ENCODE data around the gene DDHD1.

DNA sequence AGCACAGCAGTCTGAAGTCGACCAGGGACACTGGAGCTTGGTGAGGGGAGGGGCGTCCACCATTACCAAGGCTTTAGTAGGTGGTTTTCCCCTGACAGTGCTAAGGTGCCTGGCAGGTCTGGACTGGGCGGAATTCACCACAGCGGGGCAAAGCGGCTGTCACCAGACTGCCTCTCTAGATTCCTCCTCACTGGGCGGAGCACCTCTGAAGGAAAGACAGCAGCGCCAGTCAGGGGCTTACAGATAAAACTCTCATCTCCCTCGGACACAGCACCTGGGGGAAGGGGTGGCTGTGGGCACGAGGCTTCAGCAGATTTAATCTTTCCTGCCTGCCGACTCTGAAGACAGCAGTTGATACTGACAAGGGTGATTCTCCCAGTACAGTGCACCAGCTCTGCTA is 39.1 kb downstream of the DDHD1 start:
- TF ChIP-seq POU2F2 (IDR thresholded peaks at IDR 0.05; ENCODE audit: low read depth, low read length) (no peak), POLR2AphosphoS5 (IDR thresholded peaks at IDR 0.05; ENCODE audit: low read depth, low read length) (no peak), POLR2A (IDR thresholded peaks at IDR 0.05; ENCODE audit: low read depth, low read length) (no peak), TAF1 (IDR thresholded peaks at IDR 0.05; ENCODE audit: low read depth, low read length) (no peak), PAX5 (IDR thresholded peaks at IDR 0.05; ENCODE audit: insufficient read depth, low read length, severe bottlenecking) (no peak), SPI1 (IDR thresholded peaks at IDR 0.05; ENCODE audit: low read depth, low read length) (no peak)

Data from GM12891 (cell line).